Lower leg skin (tissue), 3 donors: Measurements from ENCODE around the gene GPR3.

Experiments
- CTCF ChIP-seq, 3 donors: fragments of 450-650 bp; IDR thresholded peaks; one replicate each; pipeline ENCODE4 v1.5.1; 2016; ENCODE audit warnings: antibody characterized with exemption in 3 of 3, mild to moderate bottlenecking in 3 of 3, moderate library complexity in 2 of 3
- POLR2A ChIP-seq, 2 donors: fragments of 450-650 bp; IDR thresholded peaks; one replicate each; pipeline ENCODE4 v1.6.1; 2016 to 2017; ENCODE audit warnings: antibody characterized with exemption in 2 of 2, mild to moderate bottlenecking in 1 of 2, moderate library complexity in 1 of 2

- TF ChIP-seq CTCF (IDR thresholded peaks at IDR 0.05): no peak
- TF ChIP-seq POLR2A (IDR thresholded peaks at IDR 0.05): no peak
Measured at GRCh38 chr1:27402349-27402754, 9.9 kb downstream of the GPR3 start.
